Spleen (tissue), 11 donors: ENCODE data around the gene ZNF132. TPM values are rescaled to one million over a fixed set of nuclear protein-coding genes. Genes with fewer than 3 reads are reported as not detected.
A peak's percentile ranks its signal among the peaks of the same experiment; 100 is the strongest.

Experiments
- DNase-seq: peaks from one replicate; pipeline ENCODE4 v3.0.0-alpha.2; 2020
- H3K27ac ChIP-seq, 8 donors: fragments of 200-600 bp; sonication (generic) in 7 of 8; 1 replicate in 4 of 8; 2 replicates in 4 of 8; pipeline versions ENCODE4 v1.5.0 to v1.8.0; 2016 to 2021; ENCODE audit warnings: inconsistent platforms in 4 of 8, mild to moderate bottlenecking in 4 of 8, moderate library complexity in 1 of 8
- H3K27me3 ChIP-seq, 7 donors: fragments of 200-600 bp; sonication (generic) in 6 of 7; replicated peaks in 1 of 7; 1 replicate in 4 of 7; 2 replicates in 3 of 7; pipeline versions ENCODE4 v1.5.0 to v1.8.0; 2016 to 2021; ENCODE audit warnings: inconsistent platforms in 3 of 7, mild to moderate bottlenecking in 1 of 7
- H3K36me3 ChIP-seq, 6 donors: fragments of 200-600 bp; sonication (generic) in 5 of 6; 1 replicate in 4 of 6; 2 replicates in 2 of 6; pipeline versions ENCODE4 v1.5.0 to v1.8.0; 2016 to 2021; ENCODE audit warnings: inconsistent platforms in 2 of 6
- H3K4me1 ChIP-seq, 6 donors: fragments of 200-600 bp; sonication (generic) in 5 of 6; 1 replicate in 3 of 6; 2 replicates in 3 of 6; pipeline versions ENCODE4 v1.5.0 to v1.8.0; 2016 to 2021; ENCODE audit warnings: inconsistent platforms in 3 of 6
- H3K4me3 ChIP-seq, 8 donors: fragments of 200-600 bp; sonication (generic) in 7 of 8; 1 replicate in 4 of 8; 2 replicates in 4 of 8; pipeline versions ENCODE4 v1.5.0 to v1.8.0; 2016 to 2021; ENCODE audit warnings: inconsistent platforms in 4 of 8, mild to moderate bottlenecking in 4 of 8, moderate library complexity in 2 of 8
- H3K9me3 ChIP-seq, 8 donors: fragments of 200-600 bp; sonication (generic) in 7 of 8; 1 replicate in 4 of 8; 2 replicates in 4 of 8; pipeline versions ENCODE4 v1.5.0 to v1.8.0; 2016 to 2021; ENCODE audit warnings: inconsistent platforms in 4 of 8
- CTCF ChIP-seq, 11 experiments: fragments of 200-600 bp in 7 of 11; fragments of 450-650 bp in 4 of 11; sonication (generic) in 4 of 11; IDR thresholded peaks in 8 of 11; conservative IDR thresholded peaks in 3 of 11; 1 replicate in 7 of 11; 2 replicates in 4 of 11; pipeline versions ENCODE4 v1.4.0 to v1.8.0; 2016 to 2021; ENCODE audit warnings: antibody characterized with exemption in 11 of 11, inconsistent platforms in 4 of 11, mild to moderate bottlenecking in 1 of 11
- POLR2A ChIP-seq, 3 donors: fragments of 450-650 bp; IDR thresholded peaks; one replicate each; pipeline ENCODE4 v1.5.1; 2017; ENCODE audit warnings: antibody characterized with exemption in 3 of 3, mild to moderate bottlenecking in 1 of 3
- POLR2AphosphoS5 ChIP-seq, 3 donors: sonication (generic); formaldehyde crosslinking; IDR thresholded peaks; one replicate each; pipeline ENCODE4 v1.5.1; 2017; ENCODE audit warnings: antibody characterized with exemption in 3 of 3
- WGBS, 5 donors: extraction: QIAGEN DNeasy Blood & Tissue Kit in 3 of 5; methylation state at CpG; one replicate each; pipeline versions ENCODE4 v1.1.5 to v1.1.7; 2013 to 2018; 5-methylcytosine and 5-hydroxymethylcytosine counted together
- intact Hi-C: fragments of 100-400 bp; cut with DNase I; formaldehyde crosslinking; loops from one replicate; pipeline ENCODE4 v1.15.0; 2023; ENCODE audit warnings: low total_unique reads
- microRNA-seq, 3 donors: library from miRNA; unstranded; fragments of <30 nt; microRNA quantifications; one replicate each; pipeline versions ENCODE4 to v1.1.0, GENCODE V29; 2019 to 2020
- polyA plus RNA-seq, 3 donors: library from polyadenylated mRNA; stranded (reverse); fragments of 200-250 nt; gene quantifications; one replicate each; pipeline ENCODE4 v1.2.1, GENCODE V29; 2013
- small RNA-seq, 4 donors: library from RNA; depleted of rRNA; stranded (forward); fragments of <200 nt; gene quantifications; one replicate each; pipeline ENCODE3, GENCODE V24; 2016
- total RNA-seq, 7 donors: library from RNA; depleted of rRNA in 3 of 7; stranded (reverse); fragments of >200 nt in 3 of 7; fragmentation: NEBNext Ultra II Directional in 4 of 7; extraction: Animal tissue kit (Norgen Biotek cat#: 25700) in 4 of 7; gene quantifications; one replicate each; pipeline versions ENCODE4 v1.1.0 to v1.2.1, GENCODE V29; 2016 to 2021
- donor health status: healthy with polysubstance abuse.
- donor health status: DM: no; HTN: no; CAD: no; lungs with moderate emphysema.
- donor health status: DM: no; HTN: no; CAD: no.
- donor health status: Bipolar disorder and iron deficiency.
- donor health status: healthy.
- donor health status: DM: no; HTN: no; CAD: no.
- donor health status: DM: yes; HTN: yes; CAD: no.

The ZNF132 gene
- total and polyA plus RNA-seq, 10 donors, result 0.96 to 10.9 (median 5.4) TPM

GRCh38 chr19:58382997-58383603 is 56.9 kb downstream of the ZNF132 start:
- H3K36me3 ChIP-seq, result peaks cover 0 to 3% (median under 1%) of the 10 kb centered on the region in 6 donors
- no peaks in the 10 kb centered on the region for H3K27me3 ChIP-seq
- no peak overlapping the region for H3K27ac ChIP-seq
- H3K9me3 ChIP-seq, result no peaks in the 10 kb centered on the region
- H3K4me3 ChIP-seq, result no peak overlapping the region
- DNase-seq, result peak; percentile 66
- intact Hi-C loops, result no loop called here
- TF ChIP-seq POLR2A (IDR thresholded peaks at IDR 0.05) (no peak), CTCF (IDR thresholded peaks at IDR 0.05 in 8 of 11, conservative IDR thresholded peaks at IDR 0.05 in 3 of 11) (no peak), POLR2AphosphoS5 (IDR thresholded peaks at IDR 0.05) (no peak)
- peaks cover 37 to 66% (median 50%) of the 10 kb centered on the region in 6 donors for H3K4me1 ChIP-seq
- 92 to 98% (median 96%) methylated on average over 4 to 6 of the region's 6 CpGs for WGBS, 5 donors

Small RNA genes lying within 50 kb of the gene (microRNA-seq; reads per million reads assigned to microRNA genes)
- 0.28 to 1.8 (median 1.1) reads per million in 3 donors for gene MIR4754

Small RNA genes lying within 50 kb of the gene (small RNA-seq; reads per million reads assigned to genes)
- gene MIR4754 (0 reads per million in 4 donors), gene RNU6-1337P (0 reads per million in 4 donors)

Other genes with a start within 250 kb of the ZNF132 start
- gene ZNF544, start 211.2 kb downstream of the ZNF132 start, total RNA-seq, result 10 to 100 TPM; 31.4 to 58.5 (median 39.0) TPM
- 10 to 100 TPM; 12.5 to 24.8 (median 20.2) TPM for gene ZNF544, start 211.2 kb downstream of the ZNF132 start, polyA plus RNA-seq
- gene ZNF8, start 161.2 kb downstream of the ZNF132 start, total RNA-seq, result 10 to 100 TPM in 2 of 7 donors, 1 to 10 TPM in 5; 6.6 to 10.7 (median 8.5) TPM
- 1 to 10 TPM in 1 of 3 donors, under 1 TPM in 2; 0.91 to 1.8 (median 0.91) TPM for gene ZNF8, start 161.2 kb downstream of the ZNF132 start, polyA plus RNA-seq
- gene ERVK3-1, start 134.8 kb downstream of the ZNF132 start, total RNA-seq, result 10 to 100 TPM; 35.0 to 62.5 (median 44.7) TPM
- gene ERVK3-1, start 134.8 kb downstream of the ZNF132 start, polyA plus RNA-seq, result 10 to 100 TPM; 34.0 to 48.8 (median 39.1) TPM
- gene ZSCAN22, start 113.2 kb downstream of the ZNF132 start, total RNA-seq, result 1 to 10 TPM; 2.7 to 3.9 (median 3.0) TPM
- gene ZSCAN22, start 113.2 kb downstream of the ZNF132 start, polyA plus RNA-seq, result under 1 TPM; 0.48 to 0.86 (median 0.55) TPM
- 10 to 100 TPM; 10.8 to 49.9 (median 14.2) TPM for gene A1BG, start 86.7 kb downstream of the ZNF132 start, total RNA-seq
- gene A1BG, start 86.7 kb downstream of the ZNF132 start, polyA plus RNA-seq, result 10 to 100 TPM; 39.4 to 76.5 (median 73.8) TPM
- gene ZNF497, start 77.4 kb downstream of the ZNF132 start, total RNA-seq, result 1 to 10 TPM in 5 of 7 donors, under 1 TPM in 2; 0.44 to 3.0 (median 1.3) TPM
- under 1 TPM; 0.59 to 0.74 (median 0.61) TPM for gene ZNF497, start 77.4 kb downstream of the ZNF132 start, polyA plus RNA-seq
- 1 to 10 TPM; 2.2 to 6.1 (median 3.2) TPM for gene ZNF837, start 59.1 kb downstream of the ZNF132 start, total RNA-seq
- gene ZNF837, start 59.1 kb downstream of the ZNF132 start, polyA plus RNA-seq, result 1 to 10 TPM; 3.2 to 4.4 (median 3.2) TPM
- 1,000 to 10,000 TPM in 4 of 7 donors, 100 to 1,000 TPM in 3; 712 to 1,400 (median 1,083) TPM for gene RPS5, start 52.9 kb downstream of the ZNF132 start, total RNA-seq
- gene RPS5, start 52.9 kb downstream of the ZNF132 start, polyA plus RNA-seq, result 1,000 to 10,000 TPM; 1,850 to 2,466 (median 2,373) TPM
- gene RNF225, start 44.5 kb downstream of the ZNF132 start, total RNA-seq, result not detected
- not detected for gene RNF225, start 44.5 kb downstream of the ZNF132 start, polyA plus RNA-seq
- gene ZNF584, start 31.5 kb downstream of the ZNF132 start, total RNA-seq, result 10 to 100 TPM in 3 of 7 donors, 1 to 10 TPM in 4; 6.7 to 11.2 (median 9.4) TPM
- 1 to 10 TPM; 2.3 to 3.4 (median 2.5) TPM for gene ZNF584, start 31.5 kb downstream of the ZNF132 start, polyA plus RNA-seq
- 10 to 100 TPM in 2 of 7 donors, 1 to 10 TPM in 5; 7.3 to 12.5 (median 8.3) TPM for gene ZNF324B, start 11.5 kb upstream of the ZNF132 start, total RNA-seq
- 1 to 10 TPM in 2 of 3 donors, under 1 TPM in 1; 0.98 to 3.3 (median 1.5) TPM for gene ZNF324B, start 11.5 kb upstream of the ZNF132 start, polyA plus RNA-seq
- 10 to 100 TPM; 11.0 to 19.8 (median 14.2) TPM for gene ZNF324, start 26.9 kb upstream of the ZNF132 start, total RNA-seq
- gene ZNF324, start 26.9 kb upstream of the ZNF132 start, polyA plus RNA-seq, result 1 to 10 TPM; 1.5 to 4.6 (median 2.1) TPM
- gene ZNF446, start 36.2 kb upstream of the ZNF132 start, total RNA-seq, result 10 to 100 TPM in 6 of 7 donors, 1 to 10 TPM in 1; 9.8 to 18.8 (median 11.3) TPM
- gene ZNF446, start 36.2 kb upstream of the ZNF132 start, polyA plus RNA-seq, result 10 to 100 TPM in 2 of 3 donors, 1 to 10 TPM in 1; 7.1 to 13.2 (median 12.6) TPM
- 10 to 100 TPM in 1 of 7 donors, 1 to 10 TPM in 6; 6.0 to 12.3 (median 7.2) TPM for gene SLC27A5, start 71.8 kb upstream of the ZNF132 start, total RNA-seq
- gene SLC27A5, start 71.8 kb upstream of the ZNF132 start, polyA plus RNA-seq, result 10 to 100 TPM; 14.0 to 26.8 (median 14.9) TPM
- gene ZBTB45, start 79.7 kb upstream of the ZNF132 start, total RNA-seq, result 10 to 100 TPM; 11.1 to 16.0 (median 13.0) TPM
- 1 to 10 TPM; 4.0 to 8.8 (median 4.4) TPM for gene ZBTB45, start 79.7 kb upstream of the ZNF132 start, polyA plus RNA-seq
- 100 to 1,000 TPM; 216 to 294 (median 232) TPM for gene TRIM28, start 103.9 kb upstream of the ZNF132 start, total RNA-seq
- gene TRIM28, start 103.9 kb upstream of the ZNF132 start, polyA plus RNA-seq, result 100 to 1,000 TPM; 181 to 233 (median 183) TPM
- 100 to 1,000 TPM in 3 of 7 donors, 10 to 100 TPM in 4; 79.9 to 115 (median 89.9) TPM for gene CHMP2A, start 115.0 kb upstream of the ZNF132 start, total RNA-seq
- gene CHMP2A, start 115.0 kb upstream of the ZNF132 start, polyA plus RNA-seq, result 100 to 1,000 TPM; 112 to 124 (median 121) TPM
- 10 to 100 TPM; 19.1 to 66.9 (median 44.0) TPM for gene UBE2M, start 118.5 kb upstream of the ZNF132 start, total RNA-seq
- 10 to 100 TPM; 33.2 to 47.3 (median 36.9) TPM for gene UBE2M, start 118.5 kb upstream of the ZNF132 start, polyA plus RNA-seq
- 10 to 100 TPM; 27.7 to 41.6 (median 35.7) TPM for gene MZF1, start 133.2 kb upstream of the ZNF132 start, total RNA-seq
- 10 to 100 TPM; 13.2 to 23.0 (median 20.6) TPM for gene MZF1, start 133.2 kb upstream of the ZNF132 start, polyA plus RNA-seq